ENCODE measurements around the gene CERS3.

- TF ChIP-seq CTCF (conservative IDR thresholded peaks at IDR 0.05 in 1 of 2, IDR thresholded peaks at IDR 0.05 in 1 of 2; ENCODE audit: extremely low read depth in 1 of 2, insufficient read depth in 1 of 2, low read depth in 1 of 2, low read length in 2 of 2), result no peak
- no peak for TF ChIP-seq EZH2 (IDR thresholded peaks at IDR 0.05; ENCODE audit: borderline replicate concordance, low read length)
These were observed 63.9 kb downstream of the CERS3 start for GRCh38 chr15:100464888-100465287.
